Esophagus squamous epithelium (tissue), 5 donors: ENCODE data around the gene YARS1. TPM values are rescaled to one million over a fixed set of nuclear protein-coding genes. Genes with fewer than 3 reads are reported as not detected.

ENCODE experiments used
- DNase-seq: peaks from one replicate; lab custom pipeline; 2025; lab: John Stamatoyannopoulos, UW
- H3K27ac ChIP-seq, 4 donors: fragments of 200-600 bp; sonication (generic); one replicate each; pipeline ENCODE4 v1.5.1; 2016 to 2019; ENCODE audit warnings: mild to moderate bottlenecking in 1 of 4
- H3K27me3 ChIP-seq, 4 donors: fragments of 200-600 bp; sonication (generic); 1 replicate in 3 of 4; 2 replicates in 1 of 4; pipeline versions ENCODE4 v1.5.1 to v1.6.0; 2017 to 2021; ENCODE audit warnings: antibody characterized with exemption in 1 of 4
- H3K36me3 ChIP-seq, 3 donors: fragments of 200-600 bp; sonication (generic); one replicate each; pipeline ENCODE4 v1.5.1; 2016 to 2019
- H3K4me1 ChIP-seq, 3 donors: fragments of 200-600 bp; sonication (generic); one replicate each; pipeline ENCODE4 v1.5.1; 2017 to 2019
- H3K4me3 ChIP-seq, 4 donors: fragments of 200-600 bp; sonication (generic); 1 replicate in 3 of 4; 2 replicates in 1 of 4; pipeline ENCODE4 v1.5.1; 2016 to 2019; ENCODE audit warnings: mild to moderate bottlenecking in 2 of 4, moderate library complexity in 1 of 4
- H3K9me3 ChIP-seq, 3 donors: fragments of 200-600 bp; sonication (generic); one replicate each; pipeline ENCODE4 v1.5.1; 2016 to 2019
- POLR2A ChIP-seq, 4 donors: fragments of 450-650 bp; IDR thresholded peaks; one replicate each; pipeline ENCODE4 v1.6.1; 2017; ENCODE audit warnings: antibody characterized with exemption in 4 of 4, mild to moderate bottlenecking in 4 of 4, moderate library complexity in 3 of 4
- WGBS, 2 donors: methylation state at CpG; one replicate each; pipeline ENCODE4 v1.1.5; 2018; 5-methylcytosine and 5-hydroxymethylcytosine counted together
- intact Hi-C: fragments of 100-400 bp; cut with DNase I; formaldehyde crosslinking; loops from one replicate; pipeline ENCODE4 v1.15.0; 2022
- total RNA-seq, 4 donors: library from RNA; depleted of rRNA; stranded (reverse); fragments of >200 nt; gene quantifications; one replicate each; pipeline ENCODE4 v1.1.0, GENCODE V29; 2016
- TF ChIP-seq, protein P1 (sequence below), 6 experiments: fragments of 450-650 bp in 4 of 6; fragments of 200-600 bp in 2 of 6; sonication (generic) in 2 of 6; IDR thresholded peaks; one replicate each; pipeline ENCODE4 v1.5.1; 2016 to 2019; ENCODE audit warnings: antibody characterized with exemption in 6 of 6, mild to moderate bottlenecking in 4 of 6, moderate library complexity in 4 of 6
- donor health status: DM: yes; HTN: yes; CAD: no.

YARS1 gene
- total RNA-seq, 4 donors from 2014 or later: 46.7 to 92.0 (median 62.3) TPM

DNA sequence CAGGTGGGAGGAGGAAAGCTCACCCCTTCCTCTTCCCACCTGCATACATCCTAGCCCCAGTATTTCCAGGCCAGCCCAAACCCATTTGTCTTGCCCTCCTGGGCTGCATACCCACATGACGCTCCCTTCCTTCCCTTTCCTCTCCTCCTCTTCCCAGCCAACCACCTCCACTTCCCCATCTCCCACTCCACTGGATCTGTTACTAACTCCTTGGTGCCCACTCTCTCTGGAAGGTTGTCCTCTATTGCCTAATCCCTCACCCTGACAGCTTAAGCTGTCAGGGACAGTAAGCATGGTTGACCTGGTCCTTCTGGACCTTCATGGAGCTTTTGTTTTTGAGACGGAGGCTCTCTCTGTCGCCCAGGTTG is 91.6 kb downstream of the YARS1 start:
- H3K36me3 ChIP-seq: no peaks in the 10 kb centered on the region
- WGBS, 2 donors: 81% methylated on average over 3 of the region's 3 CpGs
- DNase-seq: no peak
- TF ChIP-seq, protein P1, sequence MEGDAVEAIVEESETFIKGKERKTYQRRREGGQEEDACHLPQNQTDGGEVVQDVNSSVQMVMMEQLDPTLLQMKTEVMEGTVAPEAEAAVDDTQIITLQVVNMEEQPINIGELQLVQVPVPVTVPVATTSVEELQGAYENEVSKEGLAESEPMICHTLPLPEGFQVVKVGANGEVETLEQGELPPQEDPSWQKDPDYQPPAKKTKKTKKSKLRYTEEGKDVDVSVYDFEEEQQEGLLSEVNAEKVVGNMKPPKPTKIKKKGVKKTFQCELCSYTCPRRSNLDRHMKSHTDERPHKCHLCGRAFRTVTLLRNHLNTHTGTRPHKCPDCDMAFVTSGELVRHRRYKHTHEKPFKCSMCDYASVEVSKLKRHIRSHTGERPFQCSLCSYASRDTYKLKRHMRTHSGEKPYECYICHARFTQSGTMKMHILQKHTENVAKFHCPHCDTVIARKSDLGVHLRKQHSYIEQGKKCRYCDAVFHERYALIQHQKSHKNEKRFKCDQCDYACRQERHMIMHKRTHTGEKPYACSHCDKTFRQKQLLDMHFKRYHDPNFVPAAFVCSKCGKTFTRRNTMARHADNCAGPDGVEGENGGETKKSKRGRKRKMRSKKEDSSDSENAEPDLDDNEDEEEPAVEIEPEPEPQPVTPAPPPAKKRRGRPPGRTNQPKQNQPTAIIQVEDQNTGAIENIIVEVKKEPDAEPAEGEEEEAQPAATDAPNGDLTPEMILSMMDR (IDR thresholded peaks at IDR 0.05): no peak
- TF ChIP-seq POLR2A (IDR thresholded peaks at IDR 0.05): no peak
- peaks cover 14 to 34% (median 19%) of the 10 kb centered on the region in 3 donors for H3K4me1 ChIP-seq
- peak overlapping the region in 1 of 4 donors; percentile 47 for H3K4me3 ChIP-seq
- no peaks in the 10 kb centered on the region for H3K9me3 ChIP-seq
- intact Hi-C loops: no loop called here
- no peaks in the 10 kb centered on the region for H3K27me3 ChIP-seq
- H3K27ac ChIP-seq: peak overlapping the region; percentile 79 to 84 (median 84)

Other genes starting within 250 kb of the YARS1 start
- gene ZBTB8OS, start 166.8 kb downstream of the YARS1 start, total RNA-seq: 10 to 100 TPM; 12.3 to 26.9 (median 21.1) TPM
- 100 to 1,000 TPM in 1 of 4 donors, 10 to 100 TPM in 3; 59.6 to 102 (median 85.1) TPM for gene RBBP4, start 166.2 kb downstream of the YARS1 start, total RNA-seq
- 10 to 100 TPM in 2 of 4 donors, 1 to 10 TPM in 2; 2.9 to 31.7 (median 9.1) TPM for gene SYNC, start 114.6 kb downstream of the YARS1 start, total RNA-seq
- gene S100PBP, start 295 bp upstream of the YARS1 start, total RNA-seq: 10 to 100 TPM in 2 of 4 donors, 1 to 10 TPM in 2; 6.5 to 20.0 (median 11.9) TPM
- under 1 TPM in 2 of 4 donors, not detected in 2; 0.44 to 0.76 TPM for gene FNDC5, start 53.6 kb upstream of the YARS1 start, total RNA-seq
- not detected for gene HPCA, start 69.1 kb upstream of the YARS1 start, total RNA-seq
- 100 to 1,000 TPM; 151 to 255 (median 178) TPM for gene TMEM54, start 84.0 kb upstream of the YARS1 start, total RNA-seq
- 10 to 100 TPM; 24.2 to 61.6 (median 46.4) TPM for gene RNF19B, start 147.5 kb upstream of the YARS1 start, total RNA-seq
- 100 to 1,000 TPM; 126 to 167 (median 151) TPM for gene AK2, start 219.5 kb upstream of the YARS1 start, total RNA-seq